22Rv1 (cell line): Measurements from ENCODE around the gene SLC50A1.

Experiments
- H3K27ac ChIP-seq: fragments of 450-650 bp; 2 replicates; pipeline ENCODE4 v1.5.1; 2017
- CTCF ChIP-seq: fragments of 450-650 bp; IDR thresholded peaks from 2 replicates; pipeline ENCODE4 v1.5.1; 2017; ENCODE audit warnings: mild to moderate bottlenecking
- ZFX ChIP-seq: fragments of 450-650 bp; IDR thresholded peaks from 2 replicates; pipeline ENCODE4 v1.6.1; 2017; ENCODE audit warnings: antibody characterized with exemption, borderline replicate concordance

SLC50A1 gene

GRCh38 chr1:155174324-155175280, 39.0 kb downstream of the SLC50A1 start:
- peak overlapping the region; percentile 87 for H3K27ac ChIP-seq
- TF ChIP-seq CTCF: no peak
- no peak for TF ChIP-seq ZFX

- H3K27ac ChIP-seq: peak overlapping the region; percentile 83
- no peak for TF ChIP-seq ZFX
- TF ChIP-seq CTCF: no peak
Measured at GRCh38 chr1:155175281-155175926, 39.8 kb downstream of the SLC50A1 start.

- H3K27ac ChIP-seq: peak overlapping the region; percentile 83
- TF ChIP-seq CTCF (no peak), ZFX (no peak)
Measured at GRCh38 chr1:155175927-155176371, 40.3 kb downstream of the SLC50A1 start.

GRCh38 chr1:155176544-155177071, 41.0 kb downstream of the SLC50A1 start:
- peak; percentile 98 for TF ChIP-seq CTCF
- no peak for TF ChIP-seq ZFX
- H3K27ac ChIP-seq: peak overlapping the region; percentile 83

- no peak for TF ChIP-seq ZFX
- TF ChIP-seq CTCF: no peak
- H3K27ac ChIP-seq: peak overlapping the region; percentile 83
Measured at GRCh38 chr1:155177192-155177917, 41.7 kb downstream of the SLC50A1 start.

GRCh38 chr1:155177918-155178281, 42.2 kb downstream of the SLC50A1 start:
- peak overlapping the region; percentile 83 for H3K27ac ChIP-seq
- TF ChIP-seq CTCF (no peak), ZFX (no peak)
